ENCODE data around the gene ADIPOR2. TPM values are rescaled to one million over a fixed set of nuclear protein-coding genes. Genes with fewer than 3 reads are reported as not detected.

The ADIPOR2 gene
- total and polyA plus RNA-seq, 8 donors, result 2.9 to 185 (median 26.9) TPM

DNA sequence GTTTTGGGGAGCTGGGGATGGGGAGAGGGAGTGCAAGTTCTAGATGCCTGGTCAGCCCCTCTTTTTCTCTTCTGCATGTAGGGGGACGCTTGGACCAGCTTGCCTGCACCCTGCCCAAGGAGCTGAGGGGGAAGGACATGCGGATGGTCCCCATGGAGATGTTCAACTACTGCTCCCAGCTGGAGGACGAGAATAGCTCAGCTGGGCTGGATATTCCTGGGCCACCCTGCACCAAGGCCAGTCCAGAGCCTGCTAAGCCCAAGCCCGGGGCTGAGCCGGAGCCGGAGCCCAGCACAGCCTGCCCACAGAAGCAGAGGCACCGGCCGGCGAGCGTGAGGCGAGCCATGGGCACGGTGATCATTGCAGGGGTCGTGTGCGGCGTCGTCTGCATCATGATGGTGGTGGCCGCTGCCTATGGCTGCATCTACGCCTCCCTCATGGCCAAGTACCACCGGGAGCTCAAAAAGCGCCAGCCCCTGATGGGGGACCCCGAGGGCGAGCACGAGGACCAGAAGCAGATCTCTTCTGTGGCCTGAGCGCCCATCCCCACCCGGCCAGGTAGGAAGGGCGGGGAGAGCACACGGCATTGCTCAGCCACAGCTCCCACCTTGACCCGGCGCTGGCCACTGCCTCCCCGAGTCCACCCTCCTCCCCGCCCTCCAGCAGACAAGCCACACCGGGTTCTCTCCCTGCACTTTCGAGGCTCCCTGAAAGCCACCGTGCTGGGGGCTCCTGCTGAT is 143.5 kb downstream of the ADIPOR2 start:
- Histone ChIP-seq H3K27me3 (peaks cover 0 to 61% (median 13%) of the 10 kb centered on the region in 3 donors), H3K9me3 (no peaks in the 10 kb centered on the region), H3K36me3 (no peaks in the 10 kb centered on the region), H3K27ac (no peak overlapping the region), H3K4me1 (peaks cover 0 to 15% (median 14%) of the 10 kb centered on the region in 4 donors), H3K4me3 (no peak overlapping the region)
- intact Hi-C loops (cut with DNase I; ENCODE audit: low total_unique reads), result no loop called here
- DNase-seq, result no peak
- no peak for TF ChIP-seq EP300 (IDR thresholded peaks at IDR 0.05)
- no peak for TF ChIP-seq POLR2AphosphoS5 (IDR thresholded peaks at IDR 0.05)
- TF ChIP-seq, protein P1, sequence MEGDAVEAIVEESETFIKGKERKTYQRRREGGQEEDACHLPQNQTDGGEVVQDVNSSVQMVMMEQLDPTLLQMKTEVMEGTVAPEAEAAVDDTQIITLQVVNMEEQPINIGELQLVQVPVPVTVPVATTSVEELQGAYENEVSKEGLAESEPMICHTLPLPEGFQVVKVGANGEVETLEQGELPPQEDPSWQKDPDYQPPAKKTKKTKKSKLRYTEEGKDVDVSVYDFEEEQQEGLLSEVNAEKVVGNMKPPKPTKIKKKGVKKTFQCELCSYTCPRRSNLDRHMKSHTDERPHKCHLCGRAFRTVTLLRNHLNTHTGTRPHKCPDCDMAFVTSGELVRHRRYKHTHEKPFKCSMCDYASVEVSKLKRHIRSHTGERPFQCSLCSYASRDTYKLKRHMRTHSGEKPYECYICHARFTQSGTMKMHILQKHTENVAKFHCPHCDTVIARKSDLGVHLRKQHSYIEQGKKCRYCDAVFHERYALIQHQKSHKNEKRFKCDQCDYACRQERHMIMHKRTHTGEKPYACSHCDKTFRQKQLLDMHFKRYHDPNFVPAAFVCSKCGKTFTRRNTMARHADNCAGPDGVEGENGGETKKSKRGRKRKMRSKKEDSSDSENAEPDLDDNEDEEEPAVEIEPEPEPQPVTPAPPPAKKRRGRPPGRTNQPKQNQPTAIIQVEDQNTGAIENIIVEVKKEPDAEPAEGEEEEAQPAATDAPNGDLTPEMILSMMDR (IDR thresholded peaks at IDR 0.05), result no peak
- TF ChIP-seq POLR2A (IDR thresholded peaks at IDR 0.05), result no peak
- 82 to 85% (median 83%) methylated on average over 23 to 34 of the region's 34 CpGs for WGBS, 5 donors

- no peaks in the 10 kb centered on the region for H3K36me3 ChIP-seq
- no peak for DNase-seq
- no peaks in the 10 kb centered on the region for H3K9me3 ChIP-seq
- TF ChIP-seq POLR2A (IDR thresholded peaks at IDR 0.05) (no peak), EP300 (IDR thresholded peaks at IDR 0.05) (no peak)
- intact Hi-C loops (cut with DNase I; ENCODE audit: low total_unique reads), result no loop called here
- H3K4me1 ChIP-seq, result peaks cover 0 to 12% (median 11%) of the 10 kb centered on the region in 4 donors
- peaks cover 0 to 51% (median 13%) of the 10 kb centered on the region in 3 donors for H3K27me3 ChIP-seq
- WGBS, 5 donors, result 77 to 84% (median 82%) methylated on average over 14 to 22 of the region's 22 CpGs
- no peak overlapping the region for H3K4me3 ChIP-seq
- no peak overlapping the region for H3K27ac ChIP-seq
These were observed 144.6 kb downstream of the ADIPOR2 start for GRCh38 chr12:1835211-1836131.

- Histone ChIP-seq H3K9me3 (no peaks in the 10 kb centered on the region), H3K27me3 (peaks cover 0 to 50% (median 9%) of the 10 kb centered on the region in 3 donors), H3K4me1 (peaks cover 0 to 4% (median 3%) of the 10 kb centered on the region in 4 donors), H3K4me3 (no peak overlapping the region), H3K27ac (no peak overlapping the region), H3K36me3 (no peaks in the 10 kb centered on the region)
- DNase-seq, result no peak
- TF ChIP-seq, protein P1 (IDR thresholded peaks at IDR 0.05), result no peak
- TF ChIP-seq POLR2A (IDR thresholded peaks at IDR 0.05) (no peak), EP300 (IDR thresholded peaks at IDR 0.05) (no peak), POLR2AphosphoS5 (IDR thresholded peaks at IDR 0.05) (no peak)
- WGBS, 5 donors, result 66 to 90% (median 82%) methylated on average over 6 to 7 of the region's 7 CpGs
- intact Hi-C loops (cut with DNase I; ENCODE audit: low total_unique reads), result no loop called here
These were observed 145.5 kb downstream of the ADIPOR2 start for GRCh38 chr12:1836241-1836803.

- no peaks in the 10 kb centered on the region for H3K9me3 ChIP-seq
- TF ChIP-seq POLR2AphosphoS5 (IDR thresholded peaks at IDR 0.05) (no peak), EP300 (IDR thresholded peaks at IDR 0.05) (no peak), POLR2A (IDR thresholded peaks at IDR 0.05) (no peak)
- H3K36me3 ChIP-seq, result no peaks in the 10 kb centered on the region
- H3K4me3 ChIP-seq, result no peak overlapping the region
- 61 to 74% (median 66%) methylated on average over 9 to 22 of the region's 22 CpGs for WGBS, 5 donors
- H3K27me3 ChIP-seq, result peaks cover 0 to 46% (median 8%) of the 10 kb centered on the region in 3 donors
- DNase-seq, result no peak
- no peak overlapping the region for H3K27ac ChIP-seq
- H3K4me1 ChIP-seq, result no peaks in the 10 kb centered on the region
- intact Hi-C loops (cut with DNase I; ENCODE audit: low total_unique reads), result no loop called here
These were observed 146.1 kb downstream of the ADIPOR2 start for GRCh38 chr12:1836854-1837421.

Data from stomach (tissue), 9 donors.